Sigmoid colon (tissue), 7 donors: ENCODE data around the gene ZNF652. TPM values are rescaled to one million over a fixed set of nuclear protein-coding genes. Genes with fewer than 3 reads are reported as not detected.
A peak's percentile ranks its signal among the peaks of the same experiment; 100 is the strongest.

Source experiments
- DNase-seq: peaks from one replicate; pipeline ENCODE4 v3.0.0-alpha.2; 2019
- H3K27ac ChIP-seq, 4 donors: fragments of 200-600 bp; sonication (generic); one replicate each; pipeline ENCODE4 v1.5.1; 2016 to 2019; ENCODE audit warnings: mild to moderate bottlenecking in 1 of 4
- H3K27me3 ChIP-seq, 3 donors: fragments of 200-600 bp; sonication (generic); one replicate each; pipeline ENCODE4 v1.5.1; 2019; ENCODE audit warnings: mild to moderate bottlenecking in 1 of 3
- H3K36me3 ChIP-seq, 4 donors: fragments of 200-600 bp; sonication (generic); one replicate each; pipeline ENCODE4 v1.5.1; 2016 to 2019
- H3K4me1 ChIP-seq, 4 donors: fragments of 200-600 bp; sonication (generic); one replicate each; pipeline ENCODE4 v1.5.1; 2017 to 2019
- H3K4me3 ChIP-seq, 4 donors: fragments of 200-600 bp; sonication (generic); one replicate each; pipeline ENCODE4 v1.5.1; 2017 to 2019; ENCODE audit warnings: mild to moderate bottlenecking in 2 of 4, moderate library complexity in 1 of 4
- H3K9me3 ChIP-seq, 4 donors: fragments of 200-600 bp in 3 of 4; sonication (generic) in 3 of 4; one replicate each; pipeline versions ENCODE4 v1.5.1 to v1.6.1; 2013 to 2019
- EP300 ChIP-seq, 4 donors: sonication (generic); formaldehyde crosslinking; IDR thresholded peaks; one replicate each; pipeline ENCODE4 v1.6.1; 2017; ENCODE audit warnings: antibody characterized with exemption in 4 of 4
- POLR2A ChIP-seq, 2 donors: fragments of 450-650 bp; IDR thresholded peaks; one replicate each; pipeline ENCODE4 v1.6.1; 2016; ENCODE audit warnings: antibody characterized with exemption in 2 of 2, mild to moderate bottlenecking in 2 of 2, moderate library complexity in 2 of 2
- POLR2AphosphoS5 ChIP-seq, 4 donors: sonication (generic); formaldehyde crosslinking; IDR thresholded peaks; one replicate each; pipeline ENCODE4 v1.6.1; 2017; ENCODE audit warnings: antibody characterized with exemption in 4 of 4
- WGBS, 2 donors: extraction: QIAGEN DNeasy Blood & Tissue Kit; methylation state at CpG; one replicate each; pipeline ENCODE4 v1.1.7; 2013; 5-methylcytosine and 5-hydroxymethylcytosine counted together
- intact Hi-C: fragments of 100-400 bp; cut with DNase I; formaldehyde crosslinking; loops from one replicate; pipeline ENCODE4 v1.15.1; 2023
- polyA plus RNA-seq, 3 donors: library from polyadenylated mRNA; stranded (reverse); fragments of 200-250 nt; gene quantifications; one replicate each; pipeline ENCODE4 v1.2.3, GENCODE V29; 2013
- total RNA-seq, 4 donors: library from RNA; depleted of rRNA; stranded (reverse); fragments of >200 nt; gene quantifications; one replicate each; pipeline ENCODE4 v1.1.0, GENCODE V29; 2016
- TF ChIP-seq, protein P1 (sequence below), 4 experiments: fragments of 450-650 bp in 3 of 4; fragments of 200-600 bp in 1 of 4; IDR thresholded peaks; one replicate each; pipeline ENCODE4 v1.5.1; 2016 to 2019; ENCODE audit warnings: antibody characterized with exemption in 4 of 4, mild to moderate bottlenecking in 3 of 4, moderate library complexity in 2 of 4
- donor health status: healthy with polysubstance abuse.
- donor health status: Bipolar disorder and iron deficiency.
- donor health status: healthy.

Gene ZNF652
- total and polyA plus RNA-seq, 7 donors: 12.9 to 134 (median 83.1) TPM

DNA sequence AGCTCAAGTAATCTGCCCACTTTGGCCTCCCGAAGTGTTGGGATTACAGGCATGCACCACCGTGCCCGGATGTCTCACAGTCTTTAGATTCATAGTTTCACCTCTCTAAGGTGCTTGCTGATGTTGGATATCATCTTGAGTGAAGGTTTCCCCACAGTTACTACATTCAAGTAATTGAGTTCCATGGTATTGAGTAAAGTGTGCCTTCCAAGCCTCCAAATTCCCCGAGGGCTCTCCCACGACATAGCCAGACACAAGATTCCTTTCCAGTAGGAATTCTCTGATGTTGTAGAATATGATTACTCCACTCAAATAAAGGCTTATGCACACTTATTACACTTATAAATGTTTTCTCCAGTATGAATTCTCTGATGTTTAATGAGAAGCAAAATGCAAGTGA, 16.3 kb upstream of the ZNF652 start:
- Histone ChIP-seq H3K27me3 (no peaks in the 10 kb centered on the region), H3K4me3 (no peak overlapping the region), H3K27ac (no peak overlapping the region), H3K9me3 (no peaks in the 10 kb centered on the region), H3K4me1 (peaks cover 0 to 38% (median 26%) of the 10 kb centered on the region in 4 donors), H3K36me3 (peaks cover 0 to under 1% (median 0%) of the 10 kb centered on the region in 4 donors)
- TF ChIP-seq, protein P1, sequence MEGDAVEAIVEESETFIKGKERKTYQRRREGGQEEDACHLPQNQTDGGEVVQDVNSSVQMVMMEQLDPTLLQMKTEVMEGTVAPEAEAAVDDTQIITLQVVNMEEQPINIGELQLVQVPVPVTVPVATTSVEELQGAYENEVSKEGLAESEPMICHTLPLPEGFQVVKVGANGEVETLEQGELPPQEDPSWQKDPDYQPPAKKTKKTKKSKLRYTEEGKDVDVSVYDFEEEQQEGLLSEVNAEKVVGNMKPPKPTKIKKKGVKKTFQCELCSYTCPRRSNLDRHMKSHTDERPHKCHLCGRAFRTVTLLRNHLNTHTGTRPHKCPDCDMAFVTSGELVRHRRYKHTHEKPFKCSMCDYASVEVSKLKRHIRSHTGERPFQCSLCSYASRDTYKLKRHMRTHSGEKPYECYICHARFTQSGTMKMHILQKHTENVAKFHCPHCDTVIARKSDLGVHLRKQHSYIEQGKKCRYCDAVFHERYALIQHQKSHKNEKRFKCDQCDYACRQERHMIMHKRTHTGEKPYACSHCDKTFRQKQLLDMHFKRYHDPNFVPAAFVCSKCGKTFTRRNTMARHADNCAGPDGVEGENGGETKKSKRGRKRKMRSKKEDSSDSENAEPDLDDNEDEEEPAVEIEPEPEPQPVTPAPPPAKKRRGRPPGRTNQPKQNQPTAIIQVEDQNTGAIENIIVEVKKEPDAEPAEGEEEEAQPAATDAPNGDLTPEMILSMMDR (IDR thresholded peaks at IDR 0.05): no peak
- WGBS, 2 donors: 92 to 95% methylated on average over 5 of the region's 5 CpGs
- DNase-seq: no peak
- intact Hi-C loops: no loop called here

DNA sequence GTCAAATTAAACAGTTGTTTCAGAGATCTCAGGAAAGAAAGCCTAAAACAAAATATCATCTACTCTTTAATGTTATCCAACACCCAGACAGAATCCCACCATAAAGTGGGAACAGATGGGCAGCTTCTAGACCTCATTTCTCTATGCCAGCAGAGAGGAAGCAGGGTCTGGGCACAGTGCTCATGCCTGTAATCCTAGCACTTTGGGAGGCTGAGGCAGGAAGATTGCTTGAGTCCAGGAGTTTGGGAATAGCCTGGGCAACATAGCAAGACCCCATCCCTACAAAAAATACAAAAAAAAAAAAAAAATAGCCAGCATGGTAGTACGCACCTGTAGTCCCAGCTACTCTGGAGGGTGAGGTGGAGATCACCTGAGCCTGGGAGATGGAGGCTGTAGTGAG, 13.5 kb upstream of the ZNF652 start:
- H3K4me1 ChIP-seq: peaks cover 0 to 11% (median 1%) of the 10 kb centered on the region in 4 donors
- peak; percentile 0 for DNase-seq
- no peak for TF ChIP-seq POLR2AphosphoS5 (IDR thresholded peaks at IDR 0.05)
- no peak for TF ChIP-seq POLR2A (IDR thresholded peaks at IDR 0.05)
- TF ChIP-seq EP300 (IDR thresholded peaks at IDR 0.05): no peak
- TF ChIP-seq, protein P1 (IDR thresholded peaks at IDR 0.05): no peak
- H3K27me3 ChIP-seq: no peaks in the 10 kb centered on the region
- no peak overlapping the region for H3K4me3 ChIP-seq
- 100% methylated on average over 1 of the region's 1 CpG for WGBS, 2 donors
- intact Hi-C loops: no loop called here
- H3K36me3 ChIP-seq: peaks cover 0 to 2% (median 0%) of the 10 kb centered on the region in 4 donors
- H3K9me3 ChIP-seq: no peaks in the 10 kb centered on the region
- no peak overlapping the region for H3K27ac ChIP-seq

DNA sequence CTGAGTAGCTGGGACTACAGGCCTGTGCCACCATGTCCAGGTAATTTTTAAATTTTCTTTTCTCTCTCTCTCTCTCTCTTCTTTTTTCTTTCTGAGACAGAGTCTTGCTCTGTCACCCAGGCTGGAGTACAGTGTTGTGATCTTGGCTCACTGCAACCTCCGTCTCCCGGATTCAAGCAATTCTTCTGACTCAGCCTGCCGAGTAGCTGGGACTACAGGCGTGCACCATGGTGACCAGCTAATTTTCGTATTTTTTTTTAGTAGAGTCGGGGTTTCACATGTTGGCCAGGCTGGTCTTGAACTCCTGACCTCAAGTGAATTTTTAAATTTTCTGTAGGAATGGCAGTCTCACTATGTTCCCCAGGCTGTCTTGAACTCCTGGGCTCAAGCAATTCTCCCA, 11.1 kb upstream of the ZNF652 start:
- peak; percentile 7 for DNase-seq
- Histone ChIP-seq H3K9me3 (no peaks in the 10 kb centered on the region), H3K27me3 (no peaks in the 10 kb centered on the region), H3K36me3 (peaks cover 0 to 2% (median 0%) of the 10 kb centered on the region in 4 donors), H3K4me1 (peaks cover 0 to 6% (median 0%) of the 10 kb centered on the region in 4 donors), H3K27ac (no peak overlapping the region), H3K4me3 (no peak overlapping the region)
- intact Hi-C loops: no loop called here
- no peak for TF ChIP-seq POLR2AphosphoS5 (IDR thresholded peaks at IDR 0.05)
- TF ChIP-seq EP300 (IDR thresholded peaks at IDR 0.05): no peak
- TF ChIP-seq, protein P1 (IDR thresholded peaks at IDR 0.05): no peak
- TF ChIP-seq POLR2A (IDR thresholded peaks at IDR 0.05): no peak
- WGBS, 2 donors: 94 to 95% methylated on average over 6 of the region's 6 CpGs

DNA sequence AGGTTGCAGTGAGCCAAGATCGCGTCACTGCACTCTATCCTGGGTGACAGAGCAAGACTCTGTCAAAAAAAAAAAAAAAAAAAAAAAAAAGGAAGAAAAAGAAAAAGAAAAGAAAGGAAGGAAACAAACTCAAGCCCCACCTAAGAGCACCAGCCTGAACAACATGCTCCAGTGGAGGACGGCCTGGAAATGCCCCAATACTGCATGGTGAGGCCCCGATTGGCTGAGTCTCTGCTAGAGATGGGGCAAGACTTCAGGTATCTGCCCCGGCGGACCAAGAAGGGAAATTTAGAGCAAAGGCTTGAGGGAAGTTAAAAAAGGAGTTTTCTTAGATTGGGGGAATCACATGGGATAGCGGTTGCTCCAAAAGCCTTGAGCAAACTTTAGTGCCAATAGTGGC, 10.4 kb upstream of the ZNF652 start:
- DNase-seq: peak; percentile 24

DNA sequence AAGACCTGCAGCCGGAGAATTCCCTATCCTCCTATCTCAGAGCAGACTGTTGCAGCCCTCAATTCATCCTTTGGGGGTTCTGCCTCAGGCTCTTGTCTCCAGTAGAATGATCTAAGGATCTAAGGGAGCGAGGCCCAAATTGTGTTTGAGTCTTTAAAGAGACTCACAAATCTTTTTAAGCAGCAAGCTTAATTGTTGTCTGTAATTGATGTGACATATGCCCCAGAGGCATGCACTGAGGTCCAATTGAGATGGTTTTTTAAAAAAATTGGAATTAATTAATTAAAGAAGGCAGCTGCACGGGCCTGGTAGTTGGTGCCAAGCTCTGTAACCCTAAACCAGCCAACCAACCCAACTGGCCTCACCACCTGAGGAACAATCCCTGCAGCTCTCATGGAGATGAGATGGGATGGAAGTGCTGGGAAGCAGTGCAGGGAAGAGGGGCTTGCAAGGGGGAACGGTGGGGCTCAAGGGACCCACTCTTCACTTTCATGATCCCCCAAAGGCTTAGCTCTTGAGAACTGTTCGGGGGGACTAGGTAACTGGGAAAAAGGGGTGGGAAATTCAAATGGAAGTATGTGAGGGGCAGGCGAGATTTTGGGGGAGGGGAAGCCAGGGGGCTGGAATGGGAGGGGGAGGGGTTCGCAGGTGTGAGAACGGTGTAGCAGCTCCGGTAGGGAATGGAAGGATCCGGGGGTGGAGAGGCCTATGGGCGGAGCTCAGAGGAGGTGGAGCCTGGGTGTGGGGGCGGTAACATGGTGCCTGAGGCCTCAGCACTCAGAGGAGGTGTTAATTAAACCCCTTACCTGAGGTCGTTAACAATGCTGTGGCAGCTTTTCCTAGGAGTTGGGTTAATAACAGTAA, 9.2 kb upstream of the ZNF652 start:
- Histone ChIP-seq H3K27me3 (no peaks in the 10 kb centered on the region), H3K4me1 (no peaks in the 10 kb centered on the region), H3K27ac (no peak overlapping the region), H3K4me3 (no peak overlapping the region), H3K36me3 (peaks cover 0 to 2% (median 0%) of the 10 kb centered on the region in 4 donors), H3K9me3 (no peaks in the 10 kb centered on the region)
- peak; percentile 35 for DNase-seq
- 60 to 69% methylated on average over 13 of the region's 13 CpGs for WGBS, 2 donors
- intact Hi-C loops: no loop called here
- TF ChIP-seq POLR2A (IDR thresholded peaks at IDR 0.05) (no peak), POLR2AphosphoS5 (IDR thresholded peaks at IDR 0.05) (no peak), EP300 (IDR thresholded peaks at IDR 0.05) (no peak)
- TF ChIP-seq, protein P1 (IDR thresholded peaks at IDR 0.05): no peak

More for the DNA sequence above, 10.4 kb upstream of the ZNF652 start:
- Histone ChIP-seq H3K36me3 (peaks cover 0 to 2% (median 0%) of the 10 kb centered on the region in 4 donors), H3K27me3 (no peaks in the 10 kb centered on the region), H3K4me1 (peaks cover 0 to 6% (median 0%) of the 10 kb centered on the region in 4 donors), H3K4me3 (no peak overlapping the region), H3K9me3 (no peaks in the 10 kb centered on the region), H3K27ac (no peak overlapping the region)
- 69 to 79% methylated on average over 7 of the region's 7 CpGs for WGBS, 2 donors
- intact Hi-C loops: no loop called here
- TF ChIP-seq EP300 (IDR thresholded peaks at IDR 0.05): no peak
